PC-3 (cell line): ENCODE measurements around the gene FBXO10. TPM values are rescaled to one million over a fixed set of nuclear protein-coding genes. Genes with fewer than 3 reads are reported as not detected.
"Not testable (repeated sequence)": the region's sequence is repeated elsewhere in the genome, so short reads cannot be mapped to it uniquely, and the experiment has no call there.

Experiments
- ATAC-seq: fragments of 200-7000 bp; cut with Tn5 transposase; 2 replicates; pipeline ENCODE4 v1.9.1; 2020; ENCODE audit warnings: mild to moderate bottlenecking, moderate library complexity
- BruUV-seq: library from RNA; stranded (reverse); fragments of 400-500 nt; replicated peaks from 2 replicates; lab custom pipeline; 2021; lab: Mats Ljungman, UMichigan
- CTCF ChIA-PET: fragments of 300-600 bp; sonication (Branson Sonifier 250); formaldehyde crosslinking; loops from one replicate; lab custom pipeline; 2022; ENCODE audit warnings: antibody characterized with exemption; lab: Charles Lee
- POLR2A ChIA-PET: fragments of 300-600 bp; sonication (Branson Sonifier 250); formaldehyde crosslinking; loops from one replicate; lab custom pipeline; 2022; ENCODE audit warnings: antibody characterized with exemption; ENCODE audit not compliant: unreplicated experiment; lab: Charles Lee
- DNase-seq: peaks from one replicate; pipeline ENCODE4 v3.0.0-alpha.2; 2015
- H2AFZ ChIP-seq: fragments of 300-600 bp; sonication (generic); 2 replicates; pipeline ENCODE4 v1.6.0; 2016; ENCODE audit warnings: antibody characterized with exemption, low read length
- H3F3A ChIP-seq: fragments of 300-600 bp; sonication (generic); one replicate; pipeline ENCODE4 v1.6.0; 2017; ENCODE audit warnings: antibody characterized with exemption, low read length, control low read depth, mild to moderate bottlenecking; ENCODE audit not compliant: unreplicated experiment
- H3K27ac ChIP-seq: fragments of 300-600 bp; sonication (generic); 2 replicates; pipeline ENCODE4 v1.5.1; 2016; ENCODE audit warnings: mild to moderate bottlenecking, low read length
- H3K27me3 ChIP-seq: fragments of 300-600 bp; sonication (generic); 2 replicates; pipeline ENCODE4 v1.6.1; 2016; ENCODE audit warnings: low read length, mixed read lengths
- H3K36me3 ChIP-seq: fragments of 300-600 bp; sonication (generic); 2 replicates; pipeline ENCODE4 v1.6.1; 2016; ENCODE audit warnings: low read depth, mixed run types, low read length, mixed read lengths
- H3K4me1 ChIP-seq: fragments of 300-600 bp; sonication (generic); 2 replicates; pipeline ENCODE4 v1.5.1; 2016; ENCODE audit warnings: low read length; ENCODE audit not compliant: insufficient read depth
- H3K4me2 ChIP-seq: fragments of 300-600 bp; sonication (generic); 2 replicates; pipeline ENCODE4 v1.6.0; 2016; ENCODE audit warnings: low read length
- H3K4me3 ChIP-seq: fragments of 300-600 bp; sonication (generic); 2 replicates; pipeline ENCODE4 v1.5.1; 2016; ENCODE audit warnings: mild to moderate bottlenecking, low read length, mixed read lengths
- H3K79me2 ChIP-seq: fragments of 300-600 bp; sonication (generic); 2 replicates; pipeline ENCODE4 v1.6.1; 2017; ENCODE audit warnings: low read length, mixed read lengths
- H3K9ac ChIP-seq: fragments of 300-600 bp; sonication (generic); 2 replicates; pipeline ENCODE4 v1.6.0; 2016; ENCODE audit warnings: mild to moderate bottlenecking, low read length
- H3K9me2 ChIP-seq: fragments of 300-600 bp; sonication (generic); replicated peaks from 2 replicates; pipeline ENCODE4 v1.6.1; 2016; ENCODE audit warnings: mixed run types, low read length, mixed read lengths
- H3K9me3 ChIP-seq: fragments of 300-600 bp; sonication (generic); 2 replicates; pipeline ENCODE4 v1.6.1; 2016; ENCODE audit warnings: low read length, mixed read lengths
- H4K20me1 ChIP-seq: fragments of 300-600 bp; sonication (generic); 2 replicates; pipeline ENCODE4 v1.6.1; 2016; ENCODE audit warnings: low read length, mixed read lengths
- EZH2 ChIP-seq: fragments of 300-600 bp; sonication (generic); IDR thresholded peaks from one replicate; pipeline ENCODE4 v1.6.1; 2017; ENCODE audit warnings: antibody characterized with exemption, mild to moderate bottlenecking, low read length; ENCODE audit not compliant: unreplicated experiment
- EZH2phosphoT487 ChIP-seq: fragments of 300-600 bp; sonication (generic); IDR thresholded peaks from 2 replicates; pipeline ENCODE4 v1.6.1; 2018; ENCODE audit warnings: mild to moderate bottlenecking, antibody characterized with exemption, low read length, borderline replicate concordance
- intact Hi-C: fragments of 100-400 bp; cut with micrococcal nuclease; formaldehyde crosslinking; loops from 2 replicates; pipeline ENCODE4 v1.9.0; 2023
- total RNA-seq: library from RNA; depleted of rRNA; stranded (reverse); fragments of >200 nt; gene quantifications from 2 replicates; pipeline ENCODE4 v1.2.3, GENCODE V29; 2014
- TF ChIP-seq, protein P1 (sequence below): fragments of 300-600 bp; sonication (generic); conservative IDR thresholded peaks from 2 replicates; pipeline ENCODE4 v1.5.1; 2017; ENCODE audit warnings: antibody characterized with exemption, low read depth, mild to moderate bottlenecking, low read length

Gene FBXO10
- total RNA-seq, 1 experiment from 2014 or later = 2.6 TPM

DNA sequence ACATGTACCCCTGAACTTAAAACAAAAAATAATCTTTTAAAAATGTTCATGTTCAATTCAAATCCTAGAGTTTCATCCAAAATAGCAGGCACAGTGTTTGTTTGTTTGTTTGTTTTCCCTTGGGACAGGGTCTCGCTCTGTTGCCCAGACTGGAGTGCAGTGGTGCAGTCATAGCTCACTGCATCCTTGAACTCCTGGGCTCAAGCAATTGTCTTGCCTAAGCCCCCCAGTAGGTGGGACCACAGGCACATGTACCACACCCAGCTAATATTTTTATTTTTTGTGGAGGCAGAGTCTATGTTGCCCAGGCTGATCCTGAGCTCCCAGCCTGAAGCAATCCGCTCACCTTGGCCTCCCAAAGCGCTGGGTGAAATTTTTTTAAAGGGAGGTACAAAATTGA, 95.4 kb downstream of the FBXO10 start:
- BruUV-seq = no TSS peak
- H3K9ac ChIP-seq = no peak overlapping the region
- POLR2A ChIA-PET = no interaction called here
- no peak for DNase-seq
- TF ChIP-seq, protein P1, sequence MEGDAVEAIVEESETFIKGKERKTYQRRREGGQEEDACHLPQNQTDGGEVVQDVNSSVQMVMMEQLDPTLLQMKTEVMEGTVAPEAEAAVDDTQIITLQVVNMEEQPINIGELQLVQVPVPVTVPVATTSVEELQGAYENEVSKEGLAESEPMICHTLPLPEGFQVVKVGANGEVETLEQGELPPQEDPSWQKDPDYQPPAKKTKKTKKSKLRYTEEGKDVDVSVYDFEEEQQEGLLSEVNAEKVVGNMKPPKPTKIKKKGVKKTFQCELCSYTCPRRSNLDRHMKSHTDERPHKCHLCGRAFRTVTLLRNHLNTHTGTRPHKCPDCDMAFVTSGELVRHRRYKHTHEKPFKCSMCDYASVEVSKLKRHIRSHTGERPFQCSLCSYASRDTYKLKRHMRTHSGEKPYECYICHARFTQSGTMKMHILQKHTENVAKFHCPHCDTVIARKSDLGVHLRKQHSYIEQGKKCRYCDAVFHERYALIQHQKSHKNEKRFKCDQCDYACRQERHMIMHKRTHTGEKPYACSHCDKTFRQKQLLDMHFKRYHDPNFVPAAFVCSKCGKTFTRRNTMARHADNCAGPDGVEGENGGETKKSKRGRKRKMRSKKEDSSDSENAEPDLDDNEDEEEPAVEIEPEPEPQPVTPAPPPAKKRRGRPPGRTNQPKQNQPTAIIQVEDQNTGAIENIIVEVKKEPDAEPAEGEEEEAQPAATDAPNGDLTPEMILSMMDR = no peak
- TF ChIP-seq EZH2phosphoT487 (no peak), EZH2 (no peak)
- no peaks in the 10 kb centered on the region for H3F3A ChIP-seq
- CTCF ChIA-PET = no interaction called here
- no peak overlapping the region for H3K4me3 ChIP-seq
- H3K36me3 ChIP-seq = no peaks in the 10 kb centered on the region
- no peak overlapping the region for H2AFZ ChIP-seq
- intact Hi-C loops = loop anchor here (10.0 kb wide), 2 partner anchors 94 to 424 kb away; partner anchors contain the start of genes FBXO10 and SLC25A51
- no peaks in the 10 kb centered on the region for H3K9me3 ChIP-seq
- peaks cover 13% of the 10 kb centered on the region; the same call in 1 of the 2 replicates for H3K4me1 ChIP-seq
- ATAC-seq = no peak
- H3K27me3 ChIP-seq = no peaks in the 10 kb centered on the region
- H4K20me1 ChIP-seq = no peaks in the 10 kb centered on the region
- H3K79me2 ChIP-seq = peaks cover under 1% of the 10 kb centered on the region
- H3K4me2 ChIP-seq = no peak overlapping the region
- no peak overlapping the region for H3K27ac ChIP-seq
- no peaks in the 10 kb centered on the region for H3K9me2 ChIP-seq

DNA sequence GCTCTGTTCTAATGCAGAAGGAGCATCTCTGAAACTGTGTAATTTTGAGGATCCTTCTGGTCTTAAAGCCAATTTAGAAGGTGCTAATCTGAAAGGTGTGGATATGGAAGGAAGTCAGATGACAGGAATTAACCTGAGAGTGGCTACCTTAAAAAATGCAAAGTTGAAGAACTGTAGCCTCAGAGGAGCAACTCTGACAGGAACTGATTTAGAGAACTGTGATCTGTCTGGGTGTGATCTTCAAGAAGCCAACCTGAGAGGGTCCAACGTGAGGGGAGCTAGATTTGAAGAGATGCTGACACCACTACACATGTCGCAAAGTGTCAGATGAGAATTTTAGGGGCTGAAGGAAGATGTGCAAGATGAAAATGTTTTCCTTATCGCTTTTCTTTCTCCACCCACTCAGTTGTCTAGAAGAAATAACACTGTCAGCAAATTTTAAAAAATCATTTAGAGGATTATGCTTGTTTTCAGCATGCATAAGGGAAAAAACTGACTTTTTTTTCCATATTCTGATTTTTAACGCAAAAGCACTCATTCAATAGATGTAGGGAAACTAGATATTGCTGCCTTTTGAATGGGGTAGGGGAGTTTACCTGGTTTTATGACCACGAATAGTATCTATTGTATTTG, 98.1 kb downstream of the FBXO10 start:
- H3K27me3 ChIP-seq, BruUV-seq, CTCF ChIA-PET: not testable (repeated sequence)

DNA sequence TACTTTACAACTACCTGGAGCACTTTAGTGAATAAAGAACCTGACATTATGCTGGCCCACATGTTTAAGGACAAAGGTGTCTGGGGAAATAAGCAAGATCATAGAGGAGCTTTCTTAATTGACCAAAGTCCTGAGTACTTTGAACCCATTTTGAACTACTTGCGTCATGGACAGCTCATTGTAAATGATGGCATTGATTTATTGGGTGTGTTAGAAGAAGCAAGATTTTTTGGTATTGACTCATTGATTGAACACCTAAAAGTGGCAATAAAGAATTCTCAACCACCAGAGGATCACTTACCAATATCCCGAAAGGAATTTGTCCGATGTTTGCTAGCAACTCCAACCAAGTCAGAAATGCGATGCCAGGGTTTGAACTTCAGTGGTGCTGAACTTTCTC, 98.7 kb downstream of the FBXO10 start:
- DNase-seq, intact Hi-C loops, H3K27me3 ChIP-seq, H3K4me1 ChIP-seq, H3K36me3 ChIP-seq, H3K4me2 ChIP-seq, CTCF ChIA-PET, ATAC-seq, H3F3A ChIP-seq, POLR2A ChIA-PET, H3K9ac ChIP-seq, H3K4me3 ChIP-seq, H3K79me2 ChIP-seq, H4K20me1 ChIP-seq, BruUV-seq, H3K9me3 ChIP-seq, H3K9me2 ChIP-seq, H2AFZ ChIP-seq, H3K27ac ChIP-seq: not testable (repeated sequence)

More for the DNA sequence above, 98.1 kb downstream of the FBXO10 start:
- H4K20me1 ChIP-seq, H3K9ac ChIP-seq, H3K4me1 ChIP-seq, H3K4me3 ChIP-seq, POLR2A ChIA-PET, H3K9me3 ChIP-seq, H3K79me2 ChIP-seq, H3K36me3 ChIP-seq, H3K9me2 ChIP-seq, intact Hi-C loops, DNase-seq, H3F3A ChIP-seq, H2AFZ ChIP-seq, H3K4me2 ChIP-seq, ATAC-seq, H3K27ac ChIP-seq: not testable (repeated sequence)

DNA sequence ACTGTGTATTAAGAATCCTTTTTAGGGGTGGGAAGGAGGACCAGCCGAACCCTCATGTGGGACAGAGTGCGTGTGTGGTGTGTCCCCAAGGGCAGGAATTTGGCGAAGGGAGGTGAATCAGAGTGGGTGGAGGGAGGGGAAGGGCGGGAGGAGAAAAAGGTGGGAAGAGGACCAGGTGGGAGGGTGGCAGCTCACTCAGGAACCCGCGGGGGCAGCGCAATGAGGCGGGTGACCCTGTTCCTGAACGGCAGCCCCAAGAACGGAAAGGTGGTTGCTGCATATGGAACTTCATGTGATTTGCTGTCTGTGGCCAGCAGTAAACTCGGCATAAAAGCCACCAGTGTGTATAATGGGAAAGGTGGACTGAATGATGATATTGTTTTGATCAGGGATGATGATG, 99.2 kb downstream of the FBXO10 start:
- H4K20me1 ChIP-seq = no peaks in the 10 kb centered on the region
- TF ChIP-seq EZH2phosphoT487 (no peak), EZH2 (no peak)
- TF ChIP-seq, protein P1 = no peak
- H2AFZ ChIP-seq = no peak overlapping the region
- no peaks in the 10 kb centered on the region for H3K36me3 ChIP-seq
- no peak overlapping the region for H3K4me2 ChIP-seq
- intact Hi-C loops = no loop called here
- H3K79me2 ChIP-seq = no peaks in the 10 kb centered on the region
- no peaks in the 10 kb centered on the region for H3F3A ChIP-seq
- BruUV-seq = no TSS peak
- ChIA-PET POLR2A (no interaction called here), CTCF (no interaction called here)
- no peak overlapping the region for H3K27ac ChIP-seq
- no peak overlapping the region for H3K9ac ChIP-seq
- peaks cover 6% of the 10 kb centered on the region for H3K4me1 ChIP-seq
- H3K9me3 ChIP-seq = no peaks in the 10 kb centered on the region
- H3K27me3 ChIP-seq = no peaks in the 10 kb centered on the region
- DNase-seq = no peak
- no peak for ATAC-seq
- no peak overlapping the region for H3K4me3 ChIP-seq
- H3K9me2 ChIP-seq = no peaks in the 10 kb centered on the region
